NCI-H226 (cell line): ENCODE measurements around the gene PNP.
A peak's percentile ranks its signal among the peaks of the same experiment; 100 is the strongest.

Experiments
- DNase-seq: peaks from one replicate; pipeline ENCODE4 v3.0.0-alpha.2; 2015

Gene PNP

GRCh38 chr14:20455355-20456300 lies 13.6 kb upstream of the PNP start:
- DNase-seq: peak; percentile 81

- no peak for DNase-seq
Measured at GRCh38 chr14:20456971-20457370, 12.2 kb upstream of the PNP start.

GRCh38 chr14:20458031-20458789 lies 11.0 kb upstream of the PNP start:
- DNase-seq: no peak

GRCh38 chr14:20460458-20461224 lies 8.6 kb upstream of the PNP start:
- no peak for DNase-seq

GRCh38 chr14:20461225-20462141 lies 7.7 kb upstream of the PNP start, which contains the start of gene PIP4P1:
Gene PIP4P1, minus strand, starts transcription at chr14:20461434. Its CDS starts 109 bp downstream, at chr14:20461325.
- DNase-seq: peak; percentile 100

- no peak for DNase-seq
Measured at GRCh38 chr14:20468764-20469241, 403 bp upstream of the PNP start.

GRCh38 chr14:20469890-20470602 lies 840 bp downstream of the PNP start:
- DNase-seq: peak; percentile 77

GRCh38 chr14:20470603-20470901 lies 1.3 kb downstream of the PNP start:
- DNase-seq: no peak

GRCh38 chr14:20472536-20473169 lies 3.4 kb downstream of the PNP start:
- DNase-seq: no peak

GRCh38 chr14:20476776-20477175 lies 7.6 kb downstream of the PNP start:
- no peak for DNase-seq

- peak; percentile 97 for DNase-seq
Measured at GRCh38 chr14:20477211-20477876, 8.1 kb downstream of the PNP start.

- no peak for DNase-seq
Measured at GRCh38 chr14:20478894-20479293, 9.7 kb downstream of the PNP start.

- no peak for DNase-seq
Measured at GRCh38 chr14:20482382-20482781, 13.2 kb downstream of the PNP start.

GRCh38 chr14:20485900-20486299 lies 16.7 kb downstream of the PNP start:
- DNase-seq: no peak

GRCh38 chr14:20486684-20487395 lies 17.6 kb downstream of the PNP start:
- no peak for DNase-seq

- no peak for DNase-seq
Measured at GRCh38 chr14:20487396-20487725, 18.2 kb downstream of the PNP start.

- peak; percentile 10 for DNase-seq
Measured at GRCh38 chr14:20489093-20489994, 20.1 kb downstream of the PNP start.

- no peak for DNase-seq
Measured at GRCh38 chr14:20490563-20490962, 21.4 kb downstream of the PNP start.

GRCh38 chr14:20492486-20492885 lies 23.3 kb downstream of the PNP start:
- DNase-seq: no peak
